Measurements from ENCODE around the gene GRHL1.

GRHL1 gene

GRCh38 chr2:10043256-10043905, 91.9 kb downstream of the GRHL1 start, which contains the start of gene KLF11:
KLF11 (plus strand) TSS chr2:10043550; CDS start chr2:10043717, 167 bp downstream.
- DNase-seq (ENCODE audit: low spot score), result peak; percentile 90

- DNase-seq (ENCODE audit: low spot score), result peak; percentile 91
These were observed 92.6 kb downstream of the GRHL1 start for GRCh38 chr2:10043906-10044601.

- DNase-seq (ENCODE audit: low spot score), result no peak
These were observed 94.3 kb downstream of the GRHL1 start for GRCh38 chr2:10045561-10046355.

GRCh38 chr2:10046931-10047330, 95.4 kb downstream of the GRHL1 start:
- DNase-seq (ENCODE audit: low spot score), result no peak

GRCh38 chr2:10047616-10048500, 96.4 kb downstream of the GRHL1 start:
- DNase-seq (ENCODE audit: low spot score), result no peak

GRCh38 chr2:10048501-10049171, 97.1 kb downstream of the GRHL1 start:
- peak; percentile 63 for DNase-seq (ENCODE audit: low spot score)

All from COLO829 (cell line).